K562 (cell line): ENCODE measurements around the gene SLC2A8. TPM values are rescaled to one million over a fixed set of nuclear protein-coding genes. Genes with fewer than 3 reads are reported as not detected.
A peak's percentile ranks its signal among the peaks of the same experiment; 100 is the strongest.

Source experiments
- CSDE1 ChIP-seq, 2 experiments: fragments of 450-650 bp; IDR thresholded peaks; 2 replicates each; pipeline ENCODE4 v1.6.1; 2016; ENCODE audit warnings: mild to moderate bottlenecking in 1 of 2
- DIDO1 ChIP-seq: fragments of 450-650 bp; IDR thresholded peaks from 2 replicates; pipeline ENCODE4 v1.6.1; 2016; ENCODE audit warnings: low read depth, missing biosample characterization, missing genetic modification characterization
- ETS2 ChIP-seq: IDR thresholded peaks from 2 replicates; pipeline ENCODE4 v1.6.1; 2016; ENCODE audit warnings: borderline replicate concordance, missing genetic modification characterization, mild to moderate bottlenecking, moderate library complexity, missing compliant biosample characterization; ENCODE audit not compliant: poor library complexity, severe bottlenecking
- FOS ChIP-seq: IDR thresholded peaks from 3 replicates; pipeline ENCODE4 v1.6.1; 2011; ENCODE audit not compliant: insufficient read length; ENCODE audit errors: extremely low read depth
- GATAD2A ChIP-seq: fragments of 450-650 bp; IDR thresholded peaks from 2 replicates; pipeline ENCODE4 v1.6.1; 2017
- HINFP ChIP-seq: fragments of 450-650 bp; conservative IDR thresholded peaks from 2 replicates; pipeline ENCODE4 v1.6.1; 2016; ENCODE audit warnings: missing genetic modification characterization, low read depth, mild to moderate bottlenecking, control low read depth, missing compliant biosample characterization
- LEF1 ChIP-seq: fragments of 450-650 bp; IDR thresholded peaks from 2 replicates; pipeline ENCODE4 v1.6.1; 2016; ENCODE audit warnings: mild to moderate bottlenecking
- MBD2 ChIP-seq: sonication (generic); IDR thresholded peaks from 2 replicates; pipeline ENCODE4 v1.6.1; 2016; ENCODE audit warnings: low read depth, borderline replicate concordance
- MITF ChIP-seq: IDR thresholded peaks from 2 replicates; pipeline ENCODE4 v1.6.1; 2014; ENCODE audit warnings: antibody characterized with exemption
- MYC ChIP-seq, 2 experiments: fragments of 250-450 bp in 1 of 2; sonication (Bioruptor Pico) in 1 of 2; IDR thresholded peaks; 2 replicates each; pipeline versions ENCODE4 v1.5.1 to v1.6.1; 2012 to 2021; ENCODE audit warnings: low read depth in 2 of 2, borderline replicate concordance in 1 of 2, improper control_type of control experiment in 1 of 2, low read length in 1 of 2, mild to moderate bottlenecking in 1 of 2, moderate library complexity in 1 of 2
- NR0B1 ChIP-seq: fragments of 450-650 bp; IDR thresholded peaks from one replicate; pipeline ENCODE4 v1.6.1; 2018; ENCODE audit warnings: mild to moderate bottlenecking, moderate library complexity; ENCODE audit not compliant: partially characterized antibody
- NR1H2 ChIP-seq: sonication (generic); formaldehyde crosslinking; IDR thresholded peaks from 2 replicates; pipeline ENCODE4 v1.4.0; 2020; ENCODE audit warnings: mild to moderate bottlenecking, missing genetic modification reagents
- NRF1 ChIP-seq, 2 experiments: fragments of 450-650 bp; IDR thresholded peaks in 1 of 2; conservative IDR thresholded peaks in 1 of 2; 2 replicates each; pipeline ENCODE4 v1.6.1; 2014; ENCODE audit warnings: mild to moderate bottlenecking in 2 of 2
- RBM22 ChIP-seq: fragments of 200-400 bp; formaldehyde crosslinking; IDR thresholded peaks from 2 replicates; pipeline ENCODE4 v1.6.1; 2018; ENCODE audit warnings: low read length, low read depth; ENCODE audit not compliant: poor library complexity, severe bottlenecking
- RBM34 ChIP-seq: fragments of 200-400 bp; formaldehyde crosslinking; IDR thresholded peaks from 2 replicates; pipeline ENCODE4 v1.6.1; 2018; ENCODE audit warnings: low read length, borderline replicate concordance; ENCODE audit not compliant: insufficient read depth
- SMAD3 ChIP-seq: fragments of 450-650 bp; formaldehyde crosslinking; conservative IDR thresholded peaks from 2 replicates; pipeline ENCODE4 v1.4.0; 2020; ENCODE audit warnings: mild to moderate bottlenecking
- TEAD1 ChIP-seq, 2 experiments: fragments of 450-650 bp in 1 of 2; sonication (generic) in 1 of 2; formaldehyde crosslinking; IDR thresholded peaks; 2 replicates each; pipeline versions ENCODE4 v1.4.0 to v1.8.0; 2020 to 2022; ENCODE audit warnings: mild to moderate bottlenecking in 2 of 2, missing genetic modification reagents in 1 of 2
- ZFP1 ChIP-seq: fragments of 450-650 bp; formaldehyde crosslinking; IDR thresholded peaks from 2 replicates; pipeline ENCODE4 v1.4.0; 2020; ENCODE audit warnings: mild to moderate bottlenecking, mixed read lengths
- ZKSCAN1 ChIP-seq: fragments of 150-350 bp; IDR thresholded peaks from 2 replicates; pipeline ENCODE4 v1.6.1; 2016; ENCODE audit warnings: low read depth, low read length
- ZNF12 ChIP-seq: sonication (generic); formaldehyde crosslinking; IDR thresholded peaks from 2 replicates; pipeline ENCODE4 v1.4.0; 2020; ENCODE audit warnings: mild to moderate bottlenecking, missing genetic modification reagents
- ZNF140 ChIP-seq: fragments of 250-450 bp; sonication (Bioruptor Pico); IDR thresholded peaks from 2 replicates; pipeline ENCODE4 v1.8.0; 2021; ENCODE audit warnings: moderate library complexity, mild to moderate bottlenecking, inconsistent platforms
- ZNF175 ChIP-seq: fragments of 200-800 bp; sonication (Bioruptor generic); IDR thresholded peaks from 2 replicates; pipeline ENCODE4 v1.6.1; 2016; ENCODE audit warnings: low read depth, mild to moderate bottlenecking, missing genetic modification characterization, missing compliant biosample characterization
- polyA plus RNA-seq, 8 experiments: library from polyadenylated mRNA; depleted of rRNA in 4 of 8; stranded (reverse) in 5 of 8; unstranded in 3 of 8; fragments of >200 nt; fragmentation: Nextera tagmentation in 2 of 8; fragmentation: Illumina TruSeq in 1 of 8; extraction: Ambion mirVana in 2 of 8; extraction: Trizol in 1 of 8; gene quantifications; 2 replicates each; pipeline versions ENCODE4 v1.2.1 to v1.2.3, GENCODE V29; 2011 to 2014; ENCODE audit warnings: inconsistent platforms in 1 of 8, missing spikeins in 1 of 8
- total RNA-seq, 7 experiments: library from RNA; depleted of rRNA in 6 of 7; stranded (reverse); fragments of >200 nt in 6 of 7; fragmentation: Illumina TruSeq in 2 of 7; extraction: Trizol in 2 of 7; gene quantifications; 2 replicates each; pipeline versions ENCODE4 v1.2.1 to v1.2.3, GENCODE V29; 2011 to 2021; ENCODE audit warnings: low replicate concordance in 1 of 7
- TF ChIP-seq, protein P1 (sequence below): fragments of 250-450 bp; sonication (Bioruptor Pico); IDR thresholded peaks from 2 replicates; pipeline ENCODE4 v1.6.1; 2021; ENCODE audit warnings: mild to moderate bottlenecking

The SLC2A8 gene
- total and polyA plus RNA-seq, 9 of the 15 experiments (the other 6 are each of a cell fraction or from before 2014, with no cell fraction given) = 0.13 to 12.9 (median 5.2) TPM

DNA sequence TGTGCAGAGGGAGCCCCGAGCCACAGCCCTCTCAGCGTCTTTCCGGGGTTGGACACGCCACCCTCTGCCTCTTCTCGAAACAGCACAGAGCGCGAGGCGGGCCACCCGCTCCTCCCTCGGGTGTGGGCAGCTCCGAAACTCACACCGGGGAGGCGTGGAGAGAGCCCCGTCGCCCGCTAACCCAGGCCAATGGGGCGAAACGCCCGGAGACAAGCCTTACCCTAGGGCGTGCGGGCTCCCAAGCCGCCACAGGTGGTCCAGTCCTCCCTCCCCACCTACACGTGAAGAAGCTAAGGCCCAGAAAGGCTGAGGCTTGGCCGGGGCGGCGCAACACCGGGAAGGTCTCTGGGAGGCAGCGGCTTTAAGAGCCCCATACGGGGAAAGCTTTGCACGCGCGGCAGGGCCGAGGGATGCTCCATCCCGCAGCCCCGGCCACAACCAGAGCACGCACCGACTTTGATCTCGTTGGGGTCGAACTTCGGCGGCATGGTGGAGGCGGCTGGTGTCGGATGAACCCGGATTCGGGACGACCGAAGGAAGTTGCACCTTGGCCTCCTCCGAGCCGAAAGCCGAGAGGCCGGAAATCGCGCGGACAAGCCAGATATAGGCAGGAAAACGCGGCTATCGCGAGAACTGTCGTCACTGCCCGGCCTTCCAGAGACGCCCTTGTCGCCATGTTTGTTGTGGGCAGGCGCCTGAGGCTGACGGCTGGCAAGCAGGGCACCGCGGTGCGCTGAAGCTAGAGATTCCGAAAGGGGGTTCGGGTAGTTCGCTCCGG lies 54.0 kb downstream of the SLC2A8 start, which contains the start of the genes LRSAM1 and RPL12 (continued):
- TF ChIP-seq MYC (IDR thresholded peaks at IDR 0.05; ENCODE audit: low read depth, low read length) (peak; percentile 97), MYC (CRISPR knock-in tag; IDR thresholded peaks at IDR 0.05; ENCODE audit: borderline replicate concordance, low read depth) (peak; percentile 97), ETS2 (peak; percentile 48), FOS (no peak), ZFP1 (0 out of 2 replicates have a peak, but pooled peaks have one; percentile 14), ZNF140 (CRISPR knock-in tag) (no peak), DIDO1 (peak; percentile 66; the same call in 1 of the 2 replicates), HINFP (no peak), ZKSCAN1 (no peak; the same call in 1 of the 2 replicates), ZNF175 (0 out of 2 replicates have a peak, but pooled peaks have one; percentile 11), RBM34 (no peak), LEF1 (peak; percentile 57; the same call in 1 of the 2 replicates), GATAD2A (peak; percentile 75; the same call in 1 of the 2 replicates), ZNF12 (CRISPR knock-in tag) (peak; percentile 84; the same call in 1 of the 2 replicates), MITF (no peak; the same call in 1 of the 2 replicates), NR0B1 (no peak), SMAD3 (CRISPR knock-in tag) (peak; percentile 52; the same call in 1 of the 2 replicates), RBM22 (peak; percentile 99), NRF1 (conservative IDR thresholded peaks at IDR 0.05 in 1 of 2, IDR thresholded peaks at IDR 0.05 in 1 of 2) (0 out of 4 replicates have a peak, but pooled peaks of 1 of the 2 experiments have one; percentile 13), TEAD1 (CRISPR knock-in tag; IDR thresholded peaks at IDR 0.05) (peak in 1 of 2 experiments; percentile 74; a peak in 2 of 4 replicates), CSDE1 (IDR thresholded peaks at IDR 0.05) (peak in 1 of 2 experiments; percentile 85; a peak in 2 of 4 replicates), NR1H2 (peak; percentile 98; the same call in 1 of the 2 replicates), MBD2 (peak; percentile 91)
- TF ChIP-seq, protein P1, sequence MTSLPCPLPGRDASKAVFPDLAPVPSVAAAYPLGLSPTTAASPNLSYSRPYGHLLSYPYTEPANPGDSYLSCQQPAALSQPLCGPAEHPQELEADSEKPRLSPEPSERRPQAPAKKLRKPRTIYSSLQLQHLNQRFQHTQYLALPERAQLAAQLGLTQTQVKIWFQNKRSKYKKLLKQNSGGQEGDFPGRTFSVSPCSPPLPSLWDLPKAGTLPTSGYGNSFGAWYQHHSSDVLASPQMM = no peak
